ENCODE results near the gene GPS2.

GPS2 gene, protein sequence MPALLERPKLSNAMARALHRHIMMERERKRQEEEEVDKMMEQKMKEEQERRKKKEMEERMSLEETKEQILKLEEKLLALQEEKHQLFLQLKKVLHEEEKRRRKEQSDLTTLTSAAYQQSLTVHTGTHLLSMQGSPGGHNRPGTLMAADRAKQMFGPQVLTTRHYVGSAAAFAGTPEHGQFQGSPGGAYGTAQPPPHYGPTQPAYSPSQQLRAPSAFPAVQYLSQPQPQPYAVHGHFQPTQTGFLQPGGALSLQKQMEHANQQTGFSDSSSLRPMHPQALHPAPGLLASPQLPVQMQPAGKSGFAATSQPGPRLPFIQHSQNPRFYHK

GRCh38 chr17:7314719-7315569 lies at the start of gene GPS2:
TSS of gene GPS2 (minus strand) at chr17:7315360. CDS start at chr17:7315052, 308 bp downstream.
- Histone ChIP-seq H3K4me3 (ENCODE audit: low read depth in 1 of 2, low read length in 1 of 2) (peak within 1 kb of the TSS; percentile 73 to 86), H3K27me3 (no peaks in the 10 kb centered on the region), H3K36me3 (peaks cover 59% of the 10 kb centered on the region), H3K9me3 (no peaks in the 10 kb centered on the region), H3K4me1 (ENCODE audit: control insufficient read depth in 1 of 2, insufficient read depth in 1 of 2, low read depth in 1 of 2, low read length in 1 of 2) (peaks cover 21 to 26% of the 10 kb centered on the region in 2 experiments), H3K27ac (peak within 1 kb of the TSS; percentile 99)
- TF ChIP-seq CTCF (IDR thresholded peaks at IDR 0.05) = peak; percentile 19

DNA sequence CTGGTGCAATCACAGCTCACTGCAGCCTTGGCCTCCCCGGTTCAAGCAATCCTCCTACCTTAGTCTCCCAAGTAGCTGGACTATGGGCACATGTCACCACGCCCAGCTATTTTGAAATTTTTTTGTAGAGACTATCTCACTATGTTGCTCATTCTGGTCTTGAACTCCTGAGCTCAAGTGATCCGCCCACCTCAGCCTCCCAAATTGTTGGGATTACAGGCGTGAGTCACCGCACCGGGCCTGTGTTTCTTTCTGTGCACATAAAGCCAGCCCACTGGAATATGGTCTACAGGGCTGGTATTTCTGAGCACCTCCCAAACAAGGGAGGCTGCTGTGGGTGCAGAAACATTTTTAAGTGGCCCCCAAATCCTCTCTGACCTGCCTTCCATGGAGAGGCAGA lies 48.2 kb upstream of the GPS2 start:
- Histone ChIP-seq H3K27me3 (peaks cover 8% of the 10 kb centered on the region), H3K4me3 (ENCODE audit: low read depth in 1 of 2, low read length in 1 of 2) (no peak overlapping the region), H3K36me3 (no peaks in the 10 kb centered on the region), H3K27ac (no peak overlapping the region), H3K9me3 (no peaks in the 10 kb centered on the region), H3K4me1 (ENCODE audit: control insufficient read depth in 1 of 2, insufficient read depth in 1 of 2, low read depth in 1 of 2, low read length in 1 of 2) (no peaks in the 10 kb centered on the region)
- no peak for TF ChIP-seq CTCF (IDR thresholded peaks at IDR 0.05)

DNA sequence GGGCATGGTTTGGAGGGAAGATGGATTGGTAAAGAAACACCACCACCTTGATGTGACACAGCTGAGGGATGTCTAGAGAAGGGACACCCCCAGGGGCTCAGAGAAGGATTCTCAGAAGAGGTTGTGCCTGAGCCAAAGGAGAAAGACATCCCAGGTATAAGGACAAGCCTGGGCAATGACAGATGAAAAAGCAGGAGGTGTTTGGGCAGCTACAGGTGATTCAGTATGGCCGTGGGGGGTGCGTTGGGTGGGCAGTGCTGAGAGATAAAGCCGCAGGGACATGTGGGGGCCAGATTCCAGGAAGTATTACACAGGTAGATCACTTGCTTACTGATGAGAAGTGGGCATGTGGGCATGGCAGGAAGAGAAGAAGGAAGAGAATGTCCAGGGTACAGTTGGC lies 46.7 kb upstream of the GPS2 start:
- H3K27me3 ChIP-seq = peaks cover 10% of the 10 kb centered on the region
- H3K4me3 ChIP-seq (ENCODE audit: low read depth in 1 of 2, low read length in 1 of 2) = no peak overlapping the region
- no peaks in the 10 kb centered on the region for H3K36me3 ChIP-seq
- no peak overlapping the region for H3K27ac ChIP-seq
- H3K9me3 ChIP-seq = no peaks in the 10 kb centered on the region
- no peaks in the 10 kb centered on the region for H3K4me1 ChIP-seq (ENCODE audit: control insufficient read depth in 1 of 2, insufficient read depth in 1 of 2, low read depth in 1 of 2, low read length in 1 of 2)
- no peak for TF ChIP-seq CTCF (IDR thresholded peaks at IDR 0.05)

DNA sequence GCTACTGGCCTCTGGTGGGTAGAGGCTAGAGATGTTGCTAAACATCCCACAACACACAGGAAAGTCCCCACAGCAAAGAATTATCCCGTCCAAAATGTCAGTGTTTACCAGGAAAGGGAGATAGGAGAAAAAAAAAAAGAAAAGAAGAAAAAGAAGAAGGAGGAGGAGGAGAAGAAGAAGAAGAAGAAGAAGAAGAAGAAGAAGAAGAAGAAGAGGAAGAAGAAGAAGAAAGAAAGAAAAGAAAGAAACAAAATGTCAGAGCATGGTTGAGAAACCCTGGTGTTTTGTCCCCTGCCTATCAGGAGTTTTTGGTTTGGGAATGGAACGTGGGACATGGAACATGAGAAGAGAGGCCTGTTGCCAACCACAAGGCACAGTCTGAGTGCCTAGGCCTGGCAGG lies 42.2 kb upstream of the GPS2 start:
- H3K27me3 ChIP-seq = peaks cover 18% of the 10 kb centered on the region

GRCh38 chr17:7356756-7357155 lies 41.6 kb upstream of the GPS2 start:
- no peak for TF ChIP-seq CTCF (IDR thresholded peaks at IDR 0.05)
- Histone ChIP-seq H3K27me3 (peaks cover 14% of the 10 kb centered on the region), H3K9me3 (no peaks in the 10 kb centered on the region), H3K27ac (no peak overlapping the region), H3K4me3 (ENCODE audit: low read depth in 1 of 2, low read length in 1 of 2) (no peak overlapping the region), H3K4me1 (ENCODE audit: control insufficient read depth in 1 of 2, insufficient read depth in 1 of 2, low read depth in 1 of 2, low read length in 1 of 2) (peaks cover 7 to 18% of the 10 kb centered on the region in 2 experiments), H3K36me3 (peaks cover 19% of the 10 kb centered on the region)

More for the DNA sequence above, 42.2 kb upstream of the GPS2 start:
- Histone ChIP-seq H3K9me3 (no peaks in the 10 kb centered on the region), H3K36me3 (peaks cover 14% of the 10 kb centered on the region), H3K27ac (no peak overlapping the region), H3K4me3 (ENCODE audit: low read depth in 1 of 2, low read length in 1 of 2) (no peak overlapping the region), H3K4me1 (ENCODE audit: control insufficient read depth in 1 of 2, insufficient read depth in 1 of 2, low read depth in 1 of 2, low read length in 1 of 2) (peaks cover 2 to 11% of the 10 kb centered on the region in 2 experiments)
- TF ChIP-seq CTCF (IDR thresholded peaks at IDR 0.05) = no peak

Measured in neutrophil (primary cell).